ENCODE results near the gene HSD11B1L.
"Not testable (repeated sequence)": the region's sequence is repeated elsewhere in the genome, so short reads cannot be mapped to it uniquely, and the experiment has no call there.

HSD11B1L gene

GRCh38 chr19:5719961-5720790 lies 39.3 kb downstream of the HSD11B1L start, which contains the start of the genes CATSPERD and LONP1:
Gene CATSPERD (plus strand): TSS chr19:5720637. CDS start chr19:5720738, 101 bp downstream.
Gene LONP1 (minus strand): TSS chr19:5720146. CDS start chr19:5720132, 14 bp downstream.
- FAIRE-seq (peak; percentile 99), DNase-seq (ENCODE audit: insufficient read length, low spot score) (peak; percentile 97)

GRCh38 chr19:5727453-5728050 lies 46.7 kb downstream of the HSD11B1L start:
- no peak for FAIRE-seq

GRCh38 chr19:5733172-5733571 lies 52.3 kb downstream of the HSD11B1L start:
- not testable (repeated sequence) for FAIRE-seq; DNase-seq (ENCODE audit: insufficient read length, low spot score)

More at GRCh38 chr19:5727453-5728050, 46.7 kb downstream of the HSD11B1L start:
- no peak for DNase-seq (ENCODE audit: insufficient read length, low spot score)

Data from GM19239 (cell line).